Measurements from ENCODE around the gene DYNLT1.

- TF ChIP-seq, protein P1, sequence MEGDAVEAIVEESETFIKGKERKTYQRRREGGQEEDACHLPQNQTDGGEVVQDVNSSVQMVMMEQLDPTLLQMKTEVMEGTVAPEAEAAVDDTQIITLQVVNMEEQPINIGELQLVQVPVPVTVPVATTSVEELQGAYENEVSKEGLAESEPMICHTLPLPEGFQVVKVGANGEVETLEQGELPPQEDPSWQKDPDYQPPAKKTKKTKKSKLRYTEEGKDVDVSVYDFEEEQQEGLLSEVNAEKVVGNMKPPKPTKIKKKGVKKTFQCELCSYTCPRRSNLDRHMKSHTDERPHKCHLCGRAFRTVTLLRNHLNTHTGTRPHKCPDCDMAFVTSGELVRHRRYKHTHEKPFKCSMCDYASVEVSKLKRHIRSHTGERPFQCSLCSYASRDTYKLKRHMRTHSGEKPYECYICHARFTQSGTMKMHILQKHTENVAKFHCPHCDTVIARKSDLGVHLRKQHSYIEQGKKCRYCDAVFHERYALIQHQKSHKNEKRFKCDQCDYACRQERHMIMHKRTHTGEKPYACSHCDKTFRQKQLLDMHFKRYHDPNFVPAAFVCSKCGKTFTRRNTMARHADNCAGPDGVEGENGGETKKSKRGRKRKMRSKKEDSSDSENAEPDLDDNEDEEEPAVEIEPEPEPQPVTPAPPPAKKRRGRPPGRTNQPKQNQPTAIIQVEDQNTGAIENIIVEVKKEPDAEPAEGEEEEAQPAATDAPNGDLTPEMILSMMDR (conservative IDR thresholded peaks at IDR 0.05; ENCODE audit: low read depth in 2 of 2), result no peak
- TF ChIP-seq, protein P2, sequence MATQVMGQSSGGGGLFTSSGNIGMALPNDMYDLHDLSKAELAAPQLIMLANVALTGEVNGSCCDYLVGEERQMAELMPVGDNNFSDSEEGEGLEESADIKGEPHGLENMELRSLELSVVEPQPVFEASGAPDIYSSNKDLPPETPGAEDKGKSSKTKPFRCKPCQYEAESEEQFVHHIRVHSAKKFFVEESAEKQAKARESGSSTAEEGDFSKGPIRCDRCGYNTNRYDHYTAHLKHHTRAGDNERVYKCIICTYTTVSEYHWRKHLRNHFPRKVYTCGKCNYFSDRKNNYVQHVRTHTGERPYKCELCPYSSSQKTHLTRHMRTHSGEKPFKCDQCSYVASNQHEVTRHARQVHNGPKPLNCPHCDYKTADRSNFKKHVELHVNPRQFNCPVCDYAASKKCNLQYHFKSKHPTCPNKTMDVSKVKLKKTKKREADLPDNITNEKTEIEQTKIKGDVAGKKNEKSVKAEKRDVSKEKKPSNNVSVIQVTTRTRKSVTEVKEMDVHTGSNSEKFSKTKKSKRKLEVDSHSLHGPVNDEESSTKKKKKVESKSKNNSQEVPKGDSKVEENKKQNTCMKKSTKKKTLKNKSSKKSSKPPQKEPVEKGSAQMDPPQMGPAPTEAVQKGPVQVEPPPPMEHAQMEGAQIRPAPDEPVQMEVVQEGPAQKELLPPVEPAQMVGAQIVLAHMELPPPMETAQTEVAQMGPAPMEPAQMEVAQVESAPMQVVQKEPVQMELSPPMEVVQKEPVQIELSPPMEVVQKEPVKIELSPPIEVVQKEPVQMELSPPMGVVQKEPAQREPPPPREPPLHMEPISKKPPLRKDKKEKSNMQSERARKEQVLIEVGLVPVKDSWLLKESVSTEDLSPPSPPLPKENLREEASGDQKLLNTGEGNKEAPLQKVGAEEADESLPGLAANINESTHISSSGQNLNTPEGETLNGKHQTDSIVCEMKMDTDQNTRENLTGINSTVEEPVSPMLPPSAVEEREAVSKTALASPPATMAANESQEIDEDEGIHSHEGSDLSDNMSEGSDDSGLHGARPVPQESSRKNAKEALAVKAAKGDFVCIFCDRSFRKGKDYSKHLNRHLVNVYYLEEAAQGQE (IDR thresholded peaks at IDR 0.05; ENCODE audit: unreplicated experiment), result no peak
- TF ChIP-seq EZH2 (IDR thresholded peaks at IDR 0.05; ENCODE audit: low read depth, unreplicated experiment), result no peak
These were observed 37.6 kb downstream of the DYNLT1 start for GRCh38 chr6:158606935-158607334.

Data from GM23338 (cell line).